Endothelial cell of hepatic sinusoid (primary cell): ENCODE results near the gene FLT3.

Experiments used
- in situ Hi-C: cut with HindIII; loops from 2 replicates; pipeline ENCODE4 v1.10.0; 2017; ENCODE audit warnings: low sequenced_read_pairs

FLT3 gene

GRCh38 chr13:27975564-27976361 is 124.6 kb downstream of the FLT3 start:
- in situ Hi-C loops = no loop called here

GRCh38 chr13:27973961-27974662 is 126.3 kb downstream of the FLT3 start:
- in situ Hi-C loops = loop anchor here (5.0 kb wide), 1 partner anchor 52 kb away; no protein-coding TSS in a partner anchor

- in situ Hi-C loops = loop anchor here (5.0 kb wide), 1 partner anchor 51 kb away; no protein-coding TSS in a partner anchor
These were observed 127.1 kb downstream of the FLT3 start for GRCh38 chr13:27973291-27973690.

- in situ Hi-C loops = loop anchor here (5.0 kb wide), 1 partner anchor 50 kb away; no protein-coding TSS in a partner anchor
These were observed 127.9 kb downstream of the FLT3 start for GRCh38 chr13:27972478-27972820.

GRCh38 chr13:27971776-27972477 is 128.4 kb downstream of the FLT3 start:
- in situ Hi-C loops = loop anchor here (5.0 kb wide), 1 partner anchor 50 kb away; no protein-coding TSS in a partner anchor

- in situ Hi-C loops = loop anchor here (5.0 kb wide), 1 partner anchor 49 kb away; no protein-coding TSS in a partner anchor
These were observed 129.1 kb downstream of the FLT3 start for GRCh38 chr13:27971236-27971645.

- in situ Hi-C loops = loop anchor here (5.0 kb wide), 1 partner anchor 48 kb away; no protein-coding TSS in a partner anchor
These were observed 129.8 kb downstream of the FLT3 start for GRCh38 chr13:27970382-27971235.

- in situ Hi-C loops = loop anchor here (5.0 kb wide), 1 partner anchor 48 kb away; no protein-coding TSS in a partner anchor
These were observed 130.5 kb downstream of the FLT3 start for GRCh38 chr13:27969866-27970229.

- in situ Hi-C loops = no loop called here
These were observed 131.1 kb downstream of the FLT3 start, which contains the start of gene CDX2 for GRCh38 chr13:27969082-27969865. Gene CDX2, minus strand, starts transcription at chr13:27969315. Its CDS starts 309 bp downstream, at chr13:27969006.

GRCh38 chr13:27968316-27969081 is 131.9 kb downstream of the FLT3 start:
- in situ Hi-C loops = no loop called here

- in situ Hi-C loops = no loop called here
These were observed 132.6 kb downstream of the FLT3 start for GRCh38 chr13:27967736-27968315.

GRCh38 chr13:27967203-27967735 is 133.1 kb downstream of the FLT3 start:
- in situ Hi-C loops = no loop called here

GRCh38 chr13:27966641-27967202 is 133.7 kb downstream of the FLT3 start:
- in situ Hi-C loops = no loop called here

- in situ Hi-C loops = no loop called here
These were observed 134.4 kb downstream of the FLT3 start for GRCh38 chr13:27965740-27966640.

GRCh38 chr13:27965343-27965739 is 135.0 kb downstream of the FLT3 start:
- in situ Hi-C loops = no loop called here

GRCh38 chr13:27964741-27965323 is 135.5 kb downstream of the FLT3 start:
- in situ Hi-C loops = no loop called here
